DOHH2 (cell line): Measurements from ENCODE around the gene TMEM235.

ENCODE experiments used
- H3F3A ChIP-seq: fragments of 200-600 bp; sonication (generic), shearing (Covaris generic); 2 replicates; pipeline ENCODE4 v1.6.0; 2016; ENCODE audit warnings: antibody characterized with exemption, mild to moderate bottlenecking; ENCODE audit not compliant: control insufficient read depth, insufficient read depth
- H3K27ac ChIP-seq: fragments of 200-600 bp; sonication (generic); 2 replicates; pipeline ENCODE4 v1.5.1; 2014; ENCODE audit warnings: low read depth, mild to moderate bottlenecking, low read length, moderate library complexity
- H3K27me3 ChIP-seq: fragments of 200-600 bp; sonication (generic); 2 replicates; pipeline ENCODE4 v1.6.1; 2014; ENCODE audit warnings: mild to moderate bottlenecking, low read length, mixed read lengths; ENCODE audit not compliant: control insufficient read depth
- H3K36me3 ChIP-seq: fragments of 200-600 bp; sonication (generic); 2 replicates; pipeline ENCODE4 v1.6.1; 2014; ENCODE audit warnings: mild to moderate bottlenecking, low read length, moderate library complexity, mixed read lengths; ENCODE audit not compliant: control insufficient read depth
- H3K4me1 ChIP-seq: fragments of 200-600 bp; sonication (generic); 2 replicates; pipeline ENCODE4 v1.6.1; 2014; ENCODE audit warnings: mild to moderate bottlenecking, low read length, mixed read lengths; ENCODE audit not compliant: control insufficient read depth
- H3K4me2 ChIP-seq: fragments of 200-600 bp; sonication (generic); 2 replicates; pipeline ENCODE4 v1.6.0; 2014; ENCODE audit warnings: mild to moderate bottlenecking, low read length, moderate library complexity
- H3K4me3 ChIP-seq: fragments of 200-600 bp; sonication (generic); 2 replicates; pipeline ENCODE4 v1.5.1; 2014; ENCODE audit warnings: mild to moderate bottlenecking, low read length, mixed read lengths
- H3K79me2 ChIP-seq: fragments of 200-600 bp; sonication (generic); 2 replicates; pipeline ENCODE4 v1.6.1; 2014; ENCODE audit warnings: mild to moderate bottlenecking, low read length, mixed read lengths; ENCODE audit not compliant: control insufficient read depth
- H3K9me2 ChIP-seq: fragments of 200-600 bp; sonication (generic); replicated peaks from 2 replicates; pipeline ENCODE4 v1.6.1; 2014; ENCODE audit warnings: mild to moderate bottlenecking, low read length, mixed read lengths; ENCODE audit not compliant: control insufficient read depth
- H3K9me3 ChIP-seq: fragments of 200-600 bp; sonication (generic); 2 replicates; pipeline ENCODE4 v1.6.1; 2014; ENCODE audit warnings: antibody characterized with exemption, low read length, mixed read lengths; ENCODE audit not compliant: control insufficient read depth, insufficient read depth
- H4K20me1 ChIP-seq: fragments of 200-600 bp; sonication (generic); 2 replicates; pipeline ENCODE4 v1.6.0; 2014; ENCODE audit warnings: low read depth, mild to moderate bottlenecking, antibody characterized with exemption, low read length, moderate library complexity; ENCODE audit not compliant: control insufficient read depth, insufficient read depth
- CTCF ChIP-seq: fragments of 200-600 bp; sonication (generic); IDR thresholded peaks from one replicate; pipeline ENCODE4 v1.5.1; 2014; ENCODE audit warnings: antibody characterized with exemption, mild to moderate bottlenecking, low read depth, low read length; ENCODE audit not compliant: poor library complexity, severe bottlenecking
- EZH2phosphoT487 ChIP-seq: fragments of 200-600 bp; sonication (generic); IDR thresholded peaks from 2 replicates; pipeline ENCODE4 v1.6.1; 2017; ENCODE audit warnings: borderline replicate concordance, mild to moderate bottlenecking, antibody characterized with exemption, low read length, moderate library complexity, mixed read lengths

Gene TMEM235

GRCh38 chr17:78276098-78276887, 44.9 kb downstream of the TMEM235 start:
- Histone ChIP-seq H3K4me1 (peaks cover 80% of the 10 kb centered on the region), H4K20me1 (no peaks in the 10 kb centered on the region), H3K9me2 (no peaks in the 10 kb centered on the region), H3K27ac (peak overlapping the region; percentile 91), H3K79me2 (no peaks in the 10 kb centered on the region), H3K4me3 (peak overlapping the region; percentile 51), H3K9me3 (no peaks in the 10 kb centered on the region; the same call in 1 of the 2 replicates), H3K36me3 (no peaks in the 10 kb centered on the region), H3K4me2 (peak overlapping the region; percentile 68), H3F3A (peaks cover 13% of the 10 kb centered on the region), H3K27me3 (peaks cover 8% of the 10 kb centered on the region; the same call in 1 of the 2 replicates)
- no peak for TF ChIP-seq EZH2phosphoT487
- no peak for TF ChIP-seq CTCF

- no peaks in the 10 kb centered on the region for H3K9me2 ChIP-seq
- H3F3A ChIP-seq, result peaks cover 13% of the 10 kb centered on the region
- H3K4me1 ChIP-seq, result peaks cover 67% of the 10 kb centered on the region
- TF ChIP-seq EZH2phosphoT487, result no peak
- TF ChIP-seq CTCF, result no peak
- H3K9me3 ChIP-seq, result no peaks in the 10 kb centered on the region; the same call in 1 of the 2 replicates
- no peak overlapping the region for H3K4me3 ChIP-seq
- H4K20me1 ChIP-seq, result no peaks in the 10 kb centered on the region
- peak overlapping the region; percentile 51 for H3K4me2 ChIP-seq
- no peak overlapping the region for H3K27ac ChIP-seq
- H3K36me3 ChIP-seq, result no peaks in the 10 kb centered on the region
- H3K79me2 ChIP-seq, result no peaks in the 10 kb centered on the region
- no peaks in the 10 kb centered on the region for H3K27me3 ChIP-seq
These were observed 46.8 kb downstream of the TMEM235 start for GRCh38 chr17:78278139-78278741.

GRCh38 chr17:78279360-78279990, 48.0 kb downstream of the TMEM235 start:
- Histone ChIP-seq H3K4me2 (no peak overlapping the region), H3K4me3 (no peak overlapping the region), H3K9me2 (no peaks in the 10 kb centered on the region), H3K27me3 (no peaks in the 10 kb centered on the region), H3F3A (peaks cover 22% of the 10 kb centered on the region), H3K27ac (no peak overlapping the region), H3K9me3 (no peaks in the 10 kb centered on the region; the same call in 1 of the 2 replicates), H3K79me2 (no peaks in the 10 kb centered on the region), H3K4me1 (peaks cover 67% of the 10 kb centered on the region), H4K20me1 (no peaks in the 10 kb centered on the region), H3K36me3 (no peaks in the 10 kb centered on the region)
- no peak for TF ChIP-seq CTCF
- TF ChIP-seq EZH2phosphoT487, result no peak
